Mesothelial cell of epicardium (in vitro differentiated cells): ENCODE results near the gene TBXAS1. TPM values are rescaled to one million over a fixed set of nuclear protein-coding genes. Genes with fewer than 3 reads are reported as not detected.

ENCODE experiments used
- DNase-seq, 2 experiments: peaks; one replicate each; pipeline ENCODE4 v3.0.0; 2021; ENCODE audit warnings: low spot score in 2 of 2; ENCODE audit not compliant: unreplicated experiment in 2 of 2
- H3K27ac Mint-ChIP-seq: 2 replicates; pipeline ENCODE4 v1.8.0; 2021; ENCODE audit warnings: mixed read lengths
- H3K27me3 Mint-ChIP-seq: 2 replicates; pipeline ENCODE4 v1.8.0; 2021; ENCODE audit warnings: low read depth, mixed read lengths
- H3K36me3 Mint-ChIP-seq: 2 replicates; pipeline ENCODE4 v1.8.0; 2021; ENCODE audit warnings: mixed read lengths
- H3K4me1 Mint-ChIP-seq: 2 replicates; pipeline ENCODE4 v1.8.0; 2021; ENCODE audit warnings: mixed read lengths
- H3K4me3 Mint-ChIP-seq: 2 replicates; pipeline ENCODE4 v1.8.0; 2021; ENCODE audit warnings: mild to moderate bottlenecking, moderate library complexity, mixed read lengths
- H3K9me3 Mint-ChIP-seq: 2 replicates; pipeline ENCODE4 v1.8.0; 2021; ENCODE audit warnings: mixed read lengths
- total RNA-seq: library from RNA; stranded (reverse); gene quantifications from 3 replicates; pipeline ENCODE4 v1.2.1, GENCODE V29; 2021
- TF ChIP-seq, protein P1 (sequence below): fragments of 200-600 bp; sonication (generic); IDR thresholded peaks from one replicate; pipeline ENCODE4 v1.5.0; 2021; ENCODE audit warnings: antibody characterized with exemption; ENCODE audit not compliant: unreplicated experiment

TBXAS1 gene
- total RNA-seq, 1 donor from 2014 or later = 3.1 TPM

GRCh38 chr7:140016540-140016939 is 187.5 kb downstream of the TBXAS1 start:
- Mint-ChIP-seq H3K27me3 (peaks cover 26% of the 10 kb centered on the region), H3K36me3 (no peaks in the 10 kb centered on the region), H3K27ac (no peak overlapping the region), H3K9me3 (no peaks in the 10 kb centered on the region), H3K4me1 (no peaks in the 10 kb centered on the region), H3K4me3 (no peak overlapping the region)
- TF ChIP-seq, protein P1, sequence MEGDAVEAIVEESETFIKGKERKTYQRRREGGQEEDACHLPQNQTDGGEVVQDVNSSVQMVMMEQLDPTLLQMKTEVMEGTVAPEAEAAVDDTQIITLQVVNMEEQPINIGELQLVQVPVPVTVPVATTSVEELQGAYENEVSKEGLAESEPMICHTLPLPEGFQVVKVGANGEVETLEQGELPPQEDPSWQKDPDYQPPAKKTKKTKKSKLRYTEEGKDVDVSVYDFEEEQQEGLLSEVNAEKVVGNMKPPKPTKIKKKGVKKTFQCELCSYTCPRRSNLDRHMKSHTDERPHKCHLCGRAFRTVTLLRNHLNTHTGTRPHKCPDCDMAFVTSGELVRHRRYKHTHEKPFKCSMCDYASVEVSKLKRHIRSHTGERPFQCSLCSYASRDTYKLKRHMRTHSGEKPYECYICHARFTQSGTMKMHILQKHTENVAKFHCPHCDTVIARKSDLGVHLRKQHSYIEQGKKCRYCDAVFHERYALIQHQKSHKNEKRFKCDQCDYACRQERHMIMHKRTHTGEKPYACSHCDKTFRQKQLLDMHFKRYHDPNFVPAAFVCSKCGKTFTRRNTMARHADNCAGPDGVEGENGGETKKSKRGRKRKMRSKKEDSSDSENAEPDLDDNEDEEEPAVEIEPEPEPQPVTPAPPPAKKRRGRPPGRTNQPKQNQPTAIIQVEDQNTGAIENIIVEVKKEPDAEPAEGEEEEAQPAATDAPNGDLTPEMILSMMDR = no peak
- DNase-seq = no peak

- Mint-ChIP-seq H3K4me3 (no peak overlapping the region), H3K4me1 (no peaks in the 10 kb centered on the region), H3K9me3 (no peaks in the 10 kb centered on the region), H3K27me3 (peaks cover 23% of the 10 kb centered on the region), H3K36me3 (no peaks in the 10 kb centered on the region), H3K27ac (no peak overlapping the region)
- TF ChIP-seq, protein P1 = no peak
- no peak for DNase-seq
Measured at GRCh38 chr7:140017034-140017433, 188.0 kb downstream of the TBXAS1 start.

GRCh38 chr7:140017543-140017942 is 188.5 kb downstream of the TBXAS1 start:
- Mint-ChIP-seq H3K4me3 (no peak overlapping the region), H3K4me1 (no peaks in the 10 kb centered on the region), H3K27me3 (peaks cover 21% of the 10 kb centered on the region), H3K9me3 (no peaks in the 10 kb centered on the region), H3K36me3 (no peaks in the 10 kb centered on the region), H3K27ac (no peak overlapping the region)
- DNase-seq = no peak
- TF ChIP-seq, protein P1 = no peak

DNA sequence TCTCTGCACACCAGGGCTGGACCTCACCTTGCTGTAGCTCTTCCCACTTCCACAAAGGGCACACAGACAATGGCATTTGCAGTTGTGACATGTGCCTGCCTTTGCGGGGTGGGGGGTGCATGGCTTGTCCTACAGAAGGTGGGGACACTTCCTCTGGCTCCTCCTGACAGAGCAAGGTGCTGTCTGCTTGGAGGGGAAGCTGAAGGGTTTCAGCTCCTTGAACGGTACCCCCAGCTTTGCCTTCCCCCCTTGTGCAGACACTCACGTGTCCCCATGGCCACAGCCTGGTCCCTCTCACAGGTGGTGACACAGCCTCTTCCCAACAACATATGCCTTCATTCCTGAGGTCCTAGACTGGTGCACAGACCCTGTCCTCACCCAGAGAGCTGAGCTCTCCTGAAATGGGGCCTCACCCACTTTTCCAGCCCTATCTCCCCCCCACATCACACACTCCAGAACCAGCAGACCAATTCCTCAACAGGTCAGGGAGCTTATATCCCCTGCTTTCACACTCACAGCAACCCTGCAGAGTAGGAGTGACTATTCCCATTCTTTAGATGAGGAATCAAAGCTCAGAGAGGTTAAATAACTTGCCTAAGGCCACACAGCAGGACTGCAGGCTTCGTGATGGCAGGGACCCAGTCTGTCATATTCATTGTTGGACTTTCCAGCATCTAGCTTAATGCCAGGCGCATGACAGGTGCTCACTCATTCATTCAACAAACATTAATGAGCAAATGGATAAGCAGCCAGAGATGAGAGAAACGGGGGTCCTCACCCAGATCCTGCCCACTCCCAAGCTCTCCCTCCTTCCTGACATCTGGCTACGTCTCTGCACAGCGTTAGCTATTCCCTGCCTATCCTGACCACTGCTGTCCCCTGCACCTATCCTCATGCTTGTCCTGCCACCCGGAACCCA is 189.3 kb downstream of the TBXAS1 start:
- DNase-seq = no peak
- TF ChIP-seq, protein P1 = no peak
- Mint-ChIP-seq H3K4me3 (no peak overlapping the region), H3K9me3 (no peaks in the 10 kb centered on the region), H3K4me1 (no peaks in the 10 kb centered on the region), H3K27me3 (peaks cover 15% of the 10 kb centered on the region), H3K27ac (no peak overlapping the region), H3K36me3 (no peaks in the 10 kb centered on the region)

DNA sequence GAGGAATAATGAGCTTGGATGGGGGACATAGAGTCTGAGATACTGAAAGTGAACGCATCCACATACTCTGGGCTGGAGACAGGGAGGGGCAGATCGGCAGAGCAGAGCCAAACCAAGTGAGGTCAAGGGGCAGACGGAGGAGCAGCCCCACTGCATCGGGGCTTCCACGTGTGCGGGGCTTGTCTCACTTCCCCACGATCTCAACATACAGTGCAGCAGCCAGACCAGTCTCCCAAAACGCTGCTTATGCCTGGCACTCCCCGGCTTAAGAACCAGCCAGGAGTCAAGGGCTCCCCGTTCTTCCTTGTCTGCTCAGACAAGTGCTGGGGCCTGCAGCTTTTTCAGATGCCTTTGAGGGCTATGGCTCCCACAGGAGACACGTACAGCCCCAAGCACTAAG is 190.1 kb downstream of the TBXAS1 start:
- no peaks in the 10 kb centered on the region for H3K9me3 Mint-ChIP-seq
- TF ChIP-seq, protein P1 = no peak
- H3K4me3 Mint-ChIP-seq = no peak overlapping the region
- no peak for DNase-seq
- H3K27ac Mint-ChIP-seq = no peak overlapping the region
- no peaks in the 10 kb centered on the region for H3K4me1 Mint-ChIP-seq
- H3K27me3 Mint-ChIP-seq = peaks cover 8% of the 10 kb centered on the region
- peaks cover 7% of the 10 kb centered on the region for H3K36me3 Mint-ChIP-seq
